ENCODE measurements around the gene ZSCAN26. TPM values are rescaled to one million over a fixed set of nuclear protein-coding genes. Genes with fewer than 3 reads are reported as not detected.

The ZSCAN26 gene
- total and polyA plus RNA-seq, 8 donors, result 3.6 to 11.7 (median 6.6) TPM

DNA sequence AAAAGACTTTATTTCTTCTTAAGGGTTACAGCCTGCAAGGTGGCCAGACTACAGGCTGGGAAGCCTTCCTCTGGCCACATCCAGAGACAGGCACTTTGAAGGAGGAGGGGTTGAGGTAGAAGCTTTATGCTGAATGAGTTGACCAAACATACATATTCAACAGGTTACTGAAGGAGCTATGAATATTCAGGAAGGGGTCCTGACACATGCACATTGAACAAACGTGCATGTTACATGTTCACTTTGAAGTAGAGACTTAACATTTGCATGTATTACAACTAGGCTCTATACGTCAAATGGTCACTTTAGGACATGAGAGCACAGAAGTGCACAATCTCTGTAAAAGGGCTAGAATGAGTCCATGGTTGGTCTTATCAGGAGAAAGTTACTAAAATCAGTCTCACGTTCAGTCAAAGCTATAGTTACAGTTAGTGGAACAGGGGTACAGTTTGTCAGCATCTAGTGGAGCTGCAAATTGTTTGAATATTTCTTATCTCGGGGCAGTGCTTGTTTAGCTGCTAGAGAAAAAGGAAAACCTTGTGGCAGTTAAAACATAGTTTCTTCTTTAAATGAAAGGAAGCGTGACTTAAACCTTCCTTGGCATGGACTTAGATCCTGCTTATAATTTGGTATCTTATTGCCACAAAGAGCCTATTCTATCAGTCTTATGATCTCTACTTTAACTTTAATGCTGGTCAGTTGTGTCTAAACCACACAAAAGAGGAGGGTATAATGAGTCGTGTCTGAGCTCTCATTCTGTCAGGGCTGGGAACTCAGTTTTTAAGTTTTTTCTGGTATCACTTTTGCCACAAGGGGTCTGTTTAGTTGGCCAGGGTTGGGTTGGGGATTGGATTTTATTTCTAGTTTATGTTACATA lies 46.4 kb upstream of the ZSCAN26 start:
- WGBS, 2 donors, result 25 to 33% methylated on average over 6 of the region's 6 CpGs
- intact Hi-C loops (cut with DNase I), result no loop called here
- peaks cover 0 to 5% (median 0%) of the 10 kb centered on the region in 3 donors for H3K4me1 ChIP-seq
- H3K9me3 ChIP-seq, result no peaks in the 10 kb centered on the region
- peaks cover 3 to 14% (median 8%) of the 10 kb centered on the region in 4 donors for H3K27me3 ChIP-seq
- ATAC-seq (no peak), FAIRE-seq (no peak), DNase-seq (no peak)
- no peak overlapping the region for H3K27ac ChIP-seq
- TF ChIP-seq, protein P1, sequence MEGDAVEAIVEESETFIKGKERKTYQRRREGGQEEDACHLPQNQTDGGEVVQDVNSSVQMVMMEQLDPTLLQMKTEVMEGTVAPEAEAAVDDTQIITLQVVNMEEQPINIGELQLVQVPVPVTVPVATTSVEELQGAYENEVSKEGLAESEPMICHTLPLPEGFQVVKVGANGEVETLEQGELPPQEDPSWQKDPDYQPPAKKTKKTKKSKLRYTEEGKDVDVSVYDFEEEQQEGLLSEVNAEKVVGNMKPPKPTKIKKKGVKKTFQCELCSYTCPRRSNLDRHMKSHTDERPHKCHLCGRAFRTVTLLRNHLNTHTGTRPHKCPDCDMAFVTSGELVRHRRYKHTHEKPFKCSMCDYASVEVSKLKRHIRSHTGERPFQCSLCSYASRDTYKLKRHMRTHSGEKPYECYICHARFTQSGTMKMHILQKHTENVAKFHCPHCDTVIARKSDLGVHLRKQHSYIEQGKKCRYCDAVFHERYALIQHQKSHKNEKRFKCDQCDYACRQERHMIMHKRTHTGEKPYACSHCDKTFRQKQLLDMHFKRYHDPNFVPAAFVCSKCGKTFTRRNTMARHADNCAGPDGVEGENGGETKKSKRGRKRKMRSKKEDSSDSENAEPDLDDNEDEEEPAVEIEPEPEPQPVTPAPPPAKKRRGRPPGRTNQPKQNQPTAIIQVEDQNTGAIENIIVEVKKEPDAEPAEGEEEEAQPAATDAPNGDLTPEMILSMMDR (IDR thresholded peaks at IDR 0.05), result no peak
- no peaks in the 10 kb centered on the region for H3K36me3 ChIP-seq
- no peak overlapping the region for H3K4me3 ChIP-seq

DNA sequence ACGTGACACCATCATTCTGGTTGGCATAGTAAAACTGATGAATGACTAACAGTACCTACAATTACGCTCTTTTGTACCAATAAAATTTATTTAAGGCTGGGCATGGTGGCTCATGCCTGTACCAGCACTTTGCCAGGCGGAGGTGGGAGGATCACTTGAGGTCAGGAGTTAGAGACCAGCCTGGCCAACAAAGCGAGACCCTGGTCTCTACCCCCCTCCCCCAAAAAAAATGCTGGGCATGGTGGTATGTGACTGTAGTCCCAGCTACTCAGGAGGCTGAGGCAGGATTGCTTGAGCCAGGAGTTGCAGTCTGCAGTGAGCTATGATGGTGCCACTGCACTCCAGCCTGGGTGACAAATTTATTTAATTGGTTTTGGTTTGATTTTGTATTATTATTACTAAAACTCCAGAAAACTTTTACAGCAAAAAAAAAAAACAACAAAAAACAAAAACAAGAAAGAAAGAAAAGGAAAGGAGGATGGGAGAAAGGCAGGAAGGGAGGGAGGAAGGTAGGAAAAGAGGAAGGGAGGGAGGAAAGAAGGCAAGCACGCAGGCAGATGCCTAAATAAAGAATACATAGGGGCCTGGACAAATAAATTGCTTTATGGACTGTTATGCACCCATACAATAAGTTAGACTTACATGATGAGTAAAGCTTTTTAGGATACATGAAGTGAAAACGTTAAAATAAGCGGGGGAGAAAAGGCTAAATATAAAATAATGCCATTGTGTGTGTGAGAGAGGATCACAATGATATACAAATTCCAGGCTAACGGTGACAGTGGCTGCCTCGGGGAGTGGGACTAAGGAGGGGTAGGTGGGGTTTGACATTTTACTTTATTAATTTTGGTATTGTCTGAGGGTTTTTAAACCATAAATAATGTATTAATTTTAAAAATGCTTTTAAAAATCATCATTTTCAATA lies 42.5 kb upstream of the ZSCAN26 start:
- intact Hi-C loops (cut with DNase I), result no loop called here
- FAIRE-seq, result no peak
- 55 to 57% methylated on average over 9 of the region's 9 CpGs for WGBS, 2 donors

DNA sequence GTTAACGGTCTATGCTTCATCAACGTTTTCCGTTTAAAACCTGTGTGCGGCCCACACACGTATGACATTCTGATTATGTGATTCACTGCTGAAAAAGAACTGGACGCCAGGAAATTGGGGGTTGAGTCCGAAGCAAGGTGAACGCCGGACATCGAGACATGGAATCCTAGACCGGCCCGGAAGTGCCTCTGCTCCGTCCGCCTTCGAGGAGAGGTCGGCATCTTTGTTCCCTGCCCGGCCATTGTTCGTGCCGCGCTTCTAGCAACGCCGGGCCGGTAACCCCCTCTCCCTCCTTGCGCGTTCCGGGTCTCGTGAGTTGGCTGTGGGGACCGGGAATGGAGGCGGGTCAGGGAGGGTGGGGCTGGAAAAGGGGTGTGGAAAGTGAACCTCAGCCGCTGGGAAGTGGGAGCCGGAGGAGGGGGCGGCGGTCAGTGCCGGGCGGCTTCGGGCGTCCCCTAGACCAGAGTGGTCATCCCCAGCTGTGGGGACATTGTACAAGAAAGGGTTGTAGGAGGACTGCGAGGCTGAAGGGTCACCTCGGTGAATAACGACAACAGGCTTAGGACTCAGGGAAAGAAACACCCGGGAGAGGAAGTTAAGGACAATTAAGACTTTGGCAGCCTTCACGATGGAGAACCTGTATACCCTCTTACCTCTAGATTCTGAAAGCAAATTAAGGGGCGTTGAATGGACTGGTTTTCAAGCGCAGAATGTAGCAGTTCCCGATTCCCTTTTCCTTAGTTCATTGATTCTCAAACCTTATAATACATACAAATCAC lies 41.7 kb upstream of the ZSCAN26 start, which contains the start of gene ZSCAN9:
Gene ZSCAN9 (plus strand): TSS at position 220 of the 779 bp plus-strand sequence. CDS start 1,810 bp downstream, outside the sequence.
- H3K4me3 ChIP-seq, result peak within 1 kb of the TSS; percentile 55 to 83 (median 74)
- DNase-seq, result peak; percentile 81 to 94 (median 85)
- H3K36me3 ChIP-seq, result peaks cover 0 to 15% (median 10%) of the 10 kb centered on the region in 3 donors
- no peak for FAIRE-seq
- no peaks in the 10 kb centered on the region for H3K9me3 ChIP-seq
- peaks cover 0 to 10% (median 7%) of the 10 kb centered on the region in 3 donors for H3K4me1 ChIP-seq
- intact Hi-C loops (cut with DNase I), result no loop called here
- TF ChIP-seq, protein P1 (IDR thresholded peaks at IDR 0.05), result no peak
- peak; percentile 99 for ATAC-seq
- peak within 1 kb of the TSS; percentile 8 to 52 (median 27) for H3K27ac ChIP-seq
- WGBS, 2 donors, result 0 to 1% methylated on average over 45 of the region's 45 CpGs
- H3K27me3 ChIP-seq, result peaks cover 2 to 11% (median 8%) of the 10 kb centered on the region in 4 donors

More for the DNA sequence above, 42.5 kb upstream of the ZSCAN26 start:
- Histone ChIP-seq H3K36me3 (peaks cover 0 to 13% (median 10%) of the 10 kb centered on the region in 3 donors), H3K4me1 (peaks cover 0 to 10% (median 7%) of the 10 kb centered on the region in 3 donors), H3K4me3 (peak overlapping the region; percentile 55 to 83 (median 74)), H3K27ac (peak overlapping the region in 2 of 4 donors; percentile 36 to 52), H3K9me3 (no peaks in the 10 kb centered on the region), H3K27me3 (peaks cover 3 to 14% (median 8%) of the 10 kb centered on the region in 4 donors)
- ATAC-seq (no peak), DNase-seq (no peak)
- TF ChIP-seq, protein P1 (IDR thresholded peaks at IDR 0.05), result no peak

DNA sequence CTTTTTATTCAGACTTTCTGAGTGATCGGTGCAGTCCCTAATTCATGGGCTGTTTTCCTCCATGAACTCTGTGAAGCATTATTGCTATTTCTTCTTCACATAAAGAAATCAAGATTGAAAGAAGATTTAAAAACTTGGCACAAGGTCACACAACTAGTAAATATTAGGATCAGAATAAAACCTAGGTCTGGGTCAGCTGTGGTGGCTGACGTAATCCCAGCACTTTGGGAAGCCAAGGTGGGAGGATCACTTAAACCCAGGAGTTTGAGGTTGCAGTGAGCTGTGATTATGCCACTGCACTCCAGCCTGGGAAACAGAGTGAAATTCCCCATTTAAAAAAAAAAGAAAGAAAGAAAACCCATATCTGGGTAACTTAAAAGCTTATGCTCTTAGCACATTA lies 40.5 kb upstream of the ZSCAN26 start:
- intact Hi-C loops (cut with DNase I), result no loop called here
- peaks cover 0 to 15% (median 12%) of the 10 kb centered on the region in 3 donors for H3K36me3 ChIP-seq
- H3K27me3 ChIP-seq, result peaks cover 0 to 7% (median 1%) of the 10 kb centered on the region in 4 donors
- ATAC-seq (no peak), FAIRE-seq (no peak), DNase-seq (no peak)
- no peak overlapping the region for H3K4me3 ChIP-seq
- no peak overlapping the region for H3K27ac ChIP-seq
- H3K4me1 ChIP-seq, result peaks cover 0 to 10% (median 7%) of the 10 kb centered on the region in 3 donors
- TF ChIP-seq, protein P1 (IDR thresholded peaks at IDR 0.05), result no peak
- WGBS, 2 donors, result 97 to 98% methylated on average over 2 of the region's 2 CpGs
- no peaks in the 10 kb centered on the region for H3K9me3 ChIP-seq

Measured in pancreas (tissue), 10 donors.